ENCODE data around the gene CLTRN. TPM values are rescaled to one million over a fixed set of nuclear protein-coding genes. Genes with fewer than 3 reads are reported as not detected.
"Not testable (repeated sequence)": the region's sequence is repeated elsewhere in the genome, so short reads cannot be mapped to it uniquely, and the experiment has no call there.

CLTRN gene, protein sequence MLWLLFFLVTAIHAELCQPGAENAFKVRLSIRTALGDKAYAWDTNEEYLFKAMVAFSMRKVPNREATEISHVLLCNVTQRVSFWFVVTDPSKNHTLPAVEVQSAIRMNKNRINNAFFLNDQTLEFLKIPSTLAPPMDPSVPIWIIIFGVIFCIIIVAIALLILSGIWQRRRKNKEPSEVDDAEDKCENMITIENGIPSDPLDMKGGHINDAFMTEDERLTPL
- 0.42 and 0.51 TPM in 2 replicates for total RNA-seq (2014; rRNA removed; shearing (Covaris generic))

DNA sequence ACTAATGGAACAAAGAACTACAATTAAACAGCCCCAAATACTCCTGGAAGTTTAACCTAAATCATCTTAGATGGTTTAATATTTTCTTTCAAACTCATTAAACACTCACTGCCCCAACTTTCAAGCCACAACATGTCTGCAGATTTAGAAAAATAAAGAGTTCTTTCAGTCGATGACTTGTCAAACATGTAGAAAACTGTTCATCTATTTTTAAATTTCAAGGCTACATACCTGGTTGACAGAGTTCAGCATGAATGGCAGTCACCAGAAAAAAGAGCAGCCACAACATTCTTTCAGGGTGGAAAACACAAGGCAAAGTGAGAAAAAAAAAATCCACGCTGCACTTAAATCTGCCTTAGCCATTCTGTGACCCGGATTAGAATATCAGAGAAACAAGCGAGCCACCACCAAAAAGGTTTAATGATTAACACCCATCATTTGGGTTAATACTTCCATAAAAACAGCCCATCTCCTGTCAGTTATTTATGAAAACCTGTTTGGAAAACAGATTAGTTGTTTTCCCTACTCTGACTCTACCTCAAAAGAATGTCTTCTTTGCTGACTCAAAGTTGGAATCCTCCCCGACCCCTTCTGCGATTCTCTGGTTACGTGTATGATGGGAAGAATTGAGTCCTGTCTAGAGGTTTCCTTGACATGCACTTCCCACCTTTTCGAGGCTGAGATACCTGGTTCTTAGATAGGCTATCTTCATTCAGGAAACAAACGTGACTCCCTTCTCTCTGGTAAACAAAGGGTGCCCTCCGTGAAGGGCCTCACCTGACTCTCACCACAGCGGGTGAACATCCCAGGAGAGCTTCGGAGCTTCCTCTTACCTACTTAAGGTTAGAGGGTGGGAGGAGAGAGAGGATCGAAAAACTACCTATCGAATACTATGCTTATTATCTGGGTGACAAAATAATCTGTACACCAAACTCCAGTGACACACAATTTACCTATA, at the start of gene CLTRN:
CLTRN (minus strand) TSS at position 319 of the 958 bp plus-strand sequence; CDS start at position 289, 30 bp downstream.
- DNase-seq = no peak
- no peaks in the 10 kb centered on the region for H3K27me3 ChIP-seq
- no peak within 1 kb of the TSS for H3K4me3 ChIP-seq
- H3K27ac ChIP-seq = no peak within 1 kb of the TSS
- no peaks in the 10 kb centered on the region for H3K4me1 ChIP-seq
- no peaks in the 10 kb centered on the region for H3K36me3 ChIP-seq
- no peaks in the 10 kb centered on the region for H3K9me3 ChIP-seq (replicated peaks)

DNA sequence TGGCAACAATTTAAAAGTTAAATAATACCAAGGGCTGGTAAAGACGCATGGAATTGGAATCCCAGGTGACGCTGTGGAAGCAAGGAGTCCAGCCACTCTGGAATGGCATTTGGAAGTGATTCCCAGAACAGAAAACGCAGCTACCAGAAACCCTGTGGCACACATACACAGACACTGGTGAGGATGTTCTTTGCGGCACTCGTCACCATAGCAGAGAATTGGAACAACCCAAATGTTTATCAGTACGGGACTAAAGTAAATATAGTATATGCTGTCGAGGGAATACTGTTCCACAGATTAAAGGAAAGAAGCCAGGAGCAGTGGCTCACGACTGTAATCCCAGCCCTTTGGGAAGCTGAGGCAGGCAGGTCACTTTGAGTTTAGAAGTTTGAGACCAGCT, 39.7 kb upstream of the CLTRN start:
- not testable (repeated sequence) for H3K4me3 ChIP-seq; H3K27ac ChIP-seq; H3K27me3 ChIP-seq; DNase-seq; H3K9me3 ChIP-seq (replicated peaks); H3K4me1 ChIP-seq
- peaks cover 11% of the 10 kb centered on the region for H3K36me3 ChIP-seq

DNA sequence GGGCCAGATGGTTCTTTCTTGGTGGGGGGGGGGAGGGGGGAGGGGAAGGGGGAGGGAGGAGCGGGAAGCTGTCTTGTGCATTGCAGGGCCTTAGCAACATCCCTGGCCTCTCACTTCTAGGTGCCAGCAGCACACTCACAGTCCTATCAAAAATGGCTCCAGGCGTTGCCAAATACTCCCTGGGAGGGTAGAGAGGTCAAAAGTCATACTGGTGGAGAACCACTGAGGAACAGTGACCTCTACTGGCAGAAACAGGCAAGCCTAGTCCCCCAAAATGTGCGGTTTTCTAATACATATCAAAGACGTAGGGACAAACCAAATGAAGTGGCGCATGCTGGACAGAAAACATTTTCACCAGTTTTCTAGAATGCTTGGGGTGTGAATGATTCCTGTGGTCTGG, 39.2 kb upstream of the CLTRN start:
- H3K4me3 ChIP-seq; H3K4me1 ChIP-seq; H3K9me3 ChIP-seq (replicated peaks); DNase-seq; H3K27ac ChIP-seq; H3K27me3 ChIP-seq: not testable (repeated sequence)
- H3K36me3 ChIP-seq = peaks cover 16% of the 10 kb centered on the region

DNA sequence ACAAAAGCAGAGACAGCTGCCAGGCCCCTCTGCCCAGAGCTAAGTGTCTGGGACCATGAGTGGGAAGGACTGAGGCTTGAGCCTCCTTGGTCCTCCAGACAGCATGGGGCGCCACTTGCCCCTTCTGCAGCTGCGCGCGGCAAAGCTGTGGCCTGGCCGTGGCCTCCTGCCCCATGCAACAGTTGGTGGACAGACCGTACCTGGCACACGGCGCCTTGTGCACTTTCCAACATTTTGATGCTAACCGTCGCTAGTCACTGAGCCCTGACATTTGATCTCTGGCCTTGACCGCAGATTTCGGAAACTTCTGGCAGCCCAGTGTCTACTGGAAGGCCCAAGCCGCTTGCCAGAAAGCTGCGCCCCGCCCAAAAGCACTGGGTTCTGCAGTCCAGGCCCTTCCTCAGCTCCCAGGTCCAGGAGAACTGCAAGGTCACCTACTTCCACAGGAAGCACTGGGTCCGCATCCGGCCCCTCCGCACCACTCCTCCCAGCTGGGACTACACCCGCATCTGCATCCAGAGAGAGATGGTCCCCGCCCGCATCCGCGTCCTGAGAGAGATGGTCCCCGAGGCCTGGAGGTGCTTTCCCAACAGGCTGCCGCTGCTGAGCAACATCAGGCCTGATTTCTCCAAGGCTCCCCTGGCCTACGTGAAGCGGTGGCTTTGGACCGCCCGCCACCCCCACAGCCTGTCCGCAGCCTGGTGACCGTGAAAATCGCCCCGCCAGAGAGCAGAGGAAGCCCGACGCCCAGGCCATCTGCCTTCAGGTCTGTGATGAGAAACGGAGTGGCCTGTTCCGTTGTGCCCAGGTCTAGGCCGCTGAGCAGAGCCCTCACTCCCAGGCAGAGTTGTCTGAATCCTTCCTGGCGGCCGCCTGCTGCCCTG, 38.1 kb upstream of the CLTRN start:
- Histone ChIP-seq H3K4me1 (no peaks in the 10 kb centered on the region), H3K36me3 (peaks cover 27% of the 10 kb centered on the region), H3K9me3 (replicated peaks) (no peaks in the 10 kb centered on the region), H3K4me3 (no peak overlapping the region), H3K27ac (no peak overlapping the region), H3K27me3 (no peaks in the 10 kb centered on the region)
- no peak for DNase-seq

DNA sequence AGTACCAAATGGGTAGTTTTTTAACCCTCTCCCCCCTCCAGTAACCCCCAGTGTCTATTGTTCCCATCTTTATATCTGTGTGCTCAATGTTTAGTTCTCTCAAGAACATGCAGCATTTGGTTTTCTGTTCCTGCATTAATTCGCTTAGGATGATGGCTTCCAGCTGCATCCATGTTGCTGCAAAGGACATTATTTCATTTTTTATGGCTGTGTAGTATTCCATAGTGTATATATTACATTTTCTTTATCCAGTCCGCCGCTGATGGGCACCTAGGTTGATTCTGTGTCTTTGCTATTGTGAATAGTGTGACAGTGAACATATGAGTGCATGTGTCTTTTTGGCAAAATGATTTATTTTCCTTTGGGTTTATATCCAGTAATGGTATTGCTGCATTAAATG, 31.9 kb upstream of the CLTRN start:
- Histone ChIP-seq H3K36me3 (peaks cover 56% of the 10 kb centered on the region), H3K27ac (no peak overlapping the region), H3K27me3 (no peaks in the 10 kb centered on the region), H3K4me1 (no peaks in the 10 kb centered on the region), H3K4me3 (no peak overlapping the region), H3K9me3 (replicated peaks) (no peaks in the 10 kb centered on the region)
- no peak for DNase-seq

DNA sequence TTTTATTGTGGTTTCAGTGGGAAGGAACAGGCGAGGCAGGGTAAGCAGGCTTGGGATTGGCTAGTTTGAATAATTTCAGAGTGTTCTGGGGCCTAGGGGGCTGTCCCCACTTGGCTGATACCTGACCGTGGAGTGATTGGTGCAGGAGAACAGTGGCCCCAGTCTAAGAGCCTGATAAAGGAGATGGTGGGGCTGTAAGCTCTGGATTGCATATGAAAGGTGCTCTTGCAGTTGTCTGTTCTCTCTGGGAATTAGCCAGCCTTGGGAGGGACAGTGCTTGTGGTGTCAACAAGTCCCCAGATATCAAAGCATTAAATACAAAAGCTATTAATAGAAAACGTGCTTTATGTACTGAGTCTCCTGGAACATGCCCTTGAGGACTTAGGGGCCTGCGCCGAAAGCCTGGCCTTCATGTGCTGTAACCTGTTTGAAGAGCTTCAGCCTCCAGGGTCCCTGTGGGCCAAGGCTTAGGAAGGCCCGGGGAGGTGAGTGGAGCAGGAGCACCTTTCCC, 30.4 kb upstream of the CLTRN start:
- Histone ChIP-seq H3K36me3 (peaks cover 57% of the 10 kb centered on the region), H3K4me3 (no peak overlapping the region), H3K27ac (no peak overlapping the region), H3K9me3 (replicated peaks) (no peaks in the 10 kb centered on the region), H3K27me3 (no peaks in the 10 kb centered on the region), H3K4me1 (no peaks in the 10 kb centered on the region)
- DNase-seq = no peak

DNA sequence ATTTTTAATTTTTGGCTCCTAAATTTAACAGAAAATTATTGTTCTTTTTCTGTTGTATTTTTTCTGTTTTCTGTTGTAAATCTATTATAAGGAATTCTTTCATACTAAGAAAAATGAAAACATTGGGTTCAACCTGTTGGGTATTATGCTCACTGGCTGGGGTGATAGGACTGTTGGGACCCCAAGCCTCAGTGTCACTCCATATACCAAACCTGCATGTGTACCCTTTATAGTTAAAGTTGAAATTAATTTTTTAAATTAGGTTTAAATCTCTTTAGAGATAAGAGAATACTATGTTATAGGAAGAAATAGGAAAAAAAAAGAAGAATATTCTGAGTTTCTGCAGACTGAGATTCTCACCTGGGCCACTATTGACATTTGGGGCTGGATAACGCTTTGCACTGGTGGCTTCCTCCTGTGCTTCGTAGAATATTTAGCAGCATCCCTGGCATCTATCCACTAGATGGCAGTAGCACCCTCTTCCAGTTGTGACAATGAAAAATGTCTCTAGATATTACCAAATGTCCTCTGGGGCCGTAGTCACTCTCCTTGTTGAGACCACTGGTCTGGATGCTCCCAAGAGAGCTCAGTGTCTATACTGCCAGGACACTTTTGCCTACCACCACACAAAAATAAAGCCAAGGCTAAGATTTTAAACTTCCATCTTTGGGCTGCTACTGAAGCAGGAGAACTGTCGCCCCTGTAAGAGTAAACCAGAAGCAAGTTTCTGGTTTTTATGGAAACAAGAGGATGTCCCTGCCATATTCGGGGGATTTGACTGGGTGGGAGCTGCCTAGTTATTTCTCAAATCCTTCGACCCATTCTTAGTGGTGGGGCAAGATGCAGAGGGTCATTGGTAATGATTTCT, 22.4 kb upstream of the CLTRN start:
- Histone ChIP-seq H3K27me3 (no peaks in the 10 kb centered on the region), H3K4me1 (peaks cover 3% of the 10 kb centered on the region; the same call in 1 of the 2 replicates), H3K36me3 (peaks cover 19% of the 10 kb centered on the region), H3K4me3 (no peak overlapping the region), H3K9me3 (replicated peaks) (no peaks in the 10 kb centered on the region), H3K27ac (no peak overlapping the region)
- DNase-seq = peak; percentile 52 to 83

DNA sequence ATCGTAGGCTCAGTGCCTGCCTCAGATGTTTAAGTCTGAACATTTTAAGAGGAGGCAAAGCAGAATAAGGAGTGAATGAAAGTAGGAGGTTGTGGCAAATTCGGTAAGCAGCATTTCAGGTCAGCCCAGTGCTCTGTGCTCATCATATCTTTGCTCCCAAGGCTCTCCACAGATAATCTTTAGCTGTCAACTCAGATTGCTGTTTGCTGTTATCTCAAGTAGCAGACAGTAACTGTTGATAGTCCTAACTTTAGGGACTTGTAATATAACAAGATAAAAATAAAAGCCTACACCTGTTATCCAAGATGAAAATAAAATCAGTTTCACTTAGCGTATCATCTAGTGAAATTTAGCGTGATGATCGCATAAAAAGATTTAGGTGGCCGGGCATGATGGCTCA, 18.6 kb upstream of the CLTRN start:
- Histone ChIP-seq H3K27ac (no peak overlapping the region), H3K36me3 (peaks cover 2% of the 10 kb centered on the region), H3K9me3 (replicated peaks) (no peaks in the 10 kb centered on the region), H3K27me3 (no peaks in the 10 kb centered on the region), H3K4me3 (no peak overlapping the region), H3K4me1 (peaks cover 3% of the 10 kb centered on the region; the same call in 1 of the 2 replicates)
- DNase-seq = no peak

DNA sequence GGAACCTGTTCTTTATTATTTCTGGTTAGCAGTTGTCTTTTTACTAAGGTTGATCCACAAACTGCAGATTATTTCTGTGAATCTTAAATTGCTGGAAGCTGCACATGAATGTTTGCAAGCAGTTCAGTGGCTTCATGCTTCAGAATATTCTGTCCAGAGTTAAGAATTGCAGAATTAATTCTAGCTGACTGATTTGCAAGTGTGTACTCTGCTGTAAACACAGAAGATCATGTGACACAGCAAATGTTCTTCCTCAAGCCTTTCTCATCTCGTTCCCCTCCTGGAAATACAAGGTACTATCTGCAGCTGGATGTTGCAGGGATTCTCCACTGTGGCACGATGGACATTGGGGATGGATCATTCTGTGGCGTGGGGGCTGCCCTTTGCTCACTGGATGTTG, 16.8 kb upstream of the CLTRN start:
- Histone ChIP-seq H3K9me3 (replicated peaks) (no peaks in the 10 kb centered on the region), H3K4me3 (no peak overlapping the region), H3K27me3 (no peaks in the 10 kb centered on the region), H3K36me3 (peaks cover 2% of the 10 kb centered on the region), H3K4me1 (0 out of 2 replicates have a peak, but pooled peaks cover 3% of the 10 kb centered on the region), H3K27ac (no peak overlapping the region)
- no peak for DNase-seq

DNA sequence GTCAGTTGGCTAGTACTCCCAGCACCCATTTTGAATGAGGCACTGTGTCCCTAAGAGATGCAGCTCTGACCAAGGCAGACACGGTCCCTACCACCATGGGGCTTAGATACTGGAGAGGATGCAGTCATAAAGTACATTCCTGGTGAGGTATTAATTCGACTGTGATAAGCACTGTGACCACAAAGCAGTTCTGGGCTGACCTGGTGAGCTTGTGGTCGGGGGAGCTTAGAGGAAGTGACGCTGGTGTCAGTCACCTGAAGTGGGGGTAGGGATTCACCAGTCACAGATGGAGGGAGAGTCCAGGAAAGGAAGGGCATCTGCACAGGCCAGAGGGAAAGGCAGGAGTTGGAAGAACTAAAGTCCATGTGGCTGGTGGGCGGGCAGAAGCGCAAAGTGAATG, 15.8 kb upstream of the CLTRN start:
- Histone ChIP-seq H3K9me3 (replicated peaks) (no peaks in the 10 kb centered on the region), H3K36me3 (peaks cover 2% of the 10 kb centered on the region), H3K27me3 (no peaks in the 10 kb centered on the region), H3K4me1 (0 out of 2 replicates have a peak, but pooled peaks cover 3% of the 10 kb centered on the region), H3K27ac (no peak overlapping the region), H3K4me3 (no peak overlapping the region)
- peak in 1 of 2 experiments; percentile 3 for DNase-seq

DNA sequence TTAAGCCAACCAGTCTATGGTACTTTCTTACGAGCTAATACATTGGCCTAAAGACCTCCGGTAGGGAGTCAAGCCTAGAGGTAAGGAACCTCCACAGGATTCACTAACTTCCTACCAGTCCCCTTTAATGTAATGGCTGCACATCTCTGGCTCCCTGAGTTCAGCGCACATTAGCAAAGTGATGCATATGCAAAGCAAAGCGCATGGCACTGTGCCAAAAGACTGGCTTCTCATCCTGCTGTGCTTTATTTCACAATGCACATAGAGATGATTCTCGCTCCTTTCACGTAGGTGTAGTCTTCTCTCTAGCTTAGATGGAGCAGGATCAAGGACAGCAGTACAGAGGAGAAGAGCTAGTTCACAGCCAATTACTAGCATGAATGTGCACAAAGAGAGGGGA, 14.6 kb upstream of the CLTRN start:
- Histone ChIP-seq H3K4me1 (0 out of 2 replicates have a peak, but pooled peaks cover 3% of the 10 kb centered on the region), H3K27ac (no peak overlapping the region), H3K36me3 (peaks cover 2% of the 10 kb centered on the region), H3K9me3 (replicated peaks) (no peaks in the 10 kb centered on the region), H3K27me3 (no peaks in the 10 kb centered on the region), H3K4me3 (no peak overlapping the region)
- peak in 1 of 2 experiments; percentile 8 for DNase-seq

DNA sequence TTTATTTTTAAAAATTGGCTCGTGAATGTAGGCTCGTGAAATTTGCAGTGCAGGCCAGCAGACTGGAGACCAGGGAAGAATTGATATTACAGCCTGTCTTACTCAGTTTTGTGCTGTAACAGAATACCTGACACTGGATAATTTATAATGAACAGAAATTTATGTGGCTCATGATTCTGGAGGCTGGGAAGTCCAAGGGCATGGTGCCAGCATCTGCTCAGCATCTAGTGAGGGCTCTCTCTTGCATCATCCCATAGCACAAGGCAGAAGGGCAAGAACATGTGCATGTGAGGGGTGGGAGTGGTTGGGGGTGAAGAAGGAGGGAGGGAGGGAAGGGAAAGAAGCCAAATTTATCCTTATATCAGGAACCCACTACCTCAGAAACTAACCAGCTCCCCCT, 13.7 kb upstream of the CLTRN start:
- Histone ChIP-seq H3K4me1 (peaks cover 3% of the 10 kb centered on the region; the same call in 1 of the 2 replicates), H3K9me3 (replicated peaks) (no peaks in the 10 kb centered on the region), H3K27ac (no peak overlapping the region), H3K4me3 (no peak overlapping the region), H3K36me3 (peaks cover 2% of the 10 kb centered on the region), H3K27me3 (no peaks in the 10 kb centered on the region)
- no peak for DNase-seq

DNA sequence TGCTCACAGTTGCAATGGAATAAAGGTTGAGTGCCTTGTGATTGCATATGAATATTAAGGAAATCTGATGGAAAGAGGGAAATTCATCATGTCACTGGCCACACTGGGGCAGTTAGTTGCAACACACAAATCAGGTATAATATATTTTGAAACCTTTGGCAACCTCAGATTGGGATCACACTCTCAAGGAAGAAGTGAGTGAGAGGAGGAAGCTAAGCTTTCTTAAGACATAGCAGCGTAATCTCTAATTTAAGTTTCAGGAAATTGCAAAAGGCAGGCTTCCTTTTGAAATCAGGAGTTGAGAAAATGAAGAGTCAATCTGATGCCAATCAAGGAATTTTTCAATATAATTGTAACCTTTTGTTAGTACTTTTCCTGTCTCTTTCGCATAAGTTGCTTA, 12.3 kb upstream of the CLTRN start:
- Histone ChIP-seq H3K27me3 (no peaks in the 10 kb centered on the region), H3K4me3 (no peak overlapping the region), H3K27ac (no peak overlapping the region), H3K9me3 (replicated peaks) (no peaks in the 10 kb centered on the region), H3K4me1 (peaks cover 3% of the 10 kb centered on the region; the same call in 1 of the 2 replicates), H3K36me3 (peaks cover 2% of the 10 kb centered on the region)
- DNase-seq = no peak
